Measurements from ENCODE around the gene ZNF697.

- TF ChIP-seq EZH2 (IDR thresholded peaks at IDR 0.05; ENCODE audit: insufficient read depth, low read length) (no peak), CTCF (IDR thresholded peaks at IDR 0.05; ENCODE audit: insufficient read depth, low read depth, low read length) (no peak)
Measured at GRCh38 chr1:119673171-119673940, 25.3 kb upstream of the ZNF697 start.

Measured in astrocyte (in vitro differentiated cells and primary cell).